AML-193 (cell line): ENCODE results near the gene ZDHHC12.

Experiments used
- DNase-seq, 2 experiments: peaks; one replicate each; lab custom pipeline; 2025; lab: John Stamatoyannopoulos, UW

Gene ZDHHC12

GRCh38 chr9:128685636-128686489, 38.1 kb downstream of the ZDHHC12 start:
- DNase-seq, result peak in 1 of 2 experiments; percentile 23

GRCh38 chr9:128684325-128685199, 39.4 kb downstream of the ZDHHC12 start:
- peak; percentile 65 to 73 for DNase-seq

GRCh38 chr9:128684065-128684324, 39.9 kb downstream of the ZDHHC12 start:
- DNase-seq, result no peak

GRCh38 chr9:128683340-128684064, 40.4 kb downstream of the ZDHHC12 start:
- DNase-seq, result peak; percentile 37 to 49

GRCh38 chr9:128677794-128678193, 46.1 kb downstream of the ZDHHC12 start:
- no peak for DNase-seq

- DNase-seq, result no peak
Observed at GRCh38 chr9:128675382-128675781, 48.5 kb downstream of the ZDHHC12 start.
